ENCODE data around the gene RTKN2. TPM values are rescaled to one million over a fixed set of nuclear protein-coding genes. Genes with fewer than 3 reads are reported as not detected.

The RTKN2 gene
- total RNA-seq, 4 donors from 2014 or later: 12.0 TPM; not detected in 3

- Histone ChIP-seq H3K4me3 (peak overlapping the region; percentile 41 to 72), H3K9me3 (no peaks in the 10 kb centered on the region), H3K27me3 (no peaks in the 10 kb centered on the region), H3K36me3 (no peaks in the 10 kb centered on the region), H3K4me1 (no peaks in the 10 kb centered on the region), H3K27ac (peak overlapping the region in 1 of 2 donors; percentile 3)
- TF ChIP-seq POLR2A (IDR thresholded peaks at IDR 0.05) (no peak), CTCF (IDR thresholded peaks at IDR 0.05) (no peak)
- no peak for DNase-seq
- intact Hi-C loops (cut with DNase I; ENCODE audit: low total_unique reads): no loop called here
These were observed 631 bp downstream of the RTKN2 start for GRCh38 chr10:62268027-62268398.

- Histone ChIP-seq H3K4me1 (no peaks in the 10 kb centered on the region), H3K9me3 (no peaks in the 10 kb centered on the region), H3K27ac (no peak overlapping the region), H3K36me3 (no peaks in the 10 kb centered on the region), H3K27me3 (no peaks in the 10 kb centered on the region), H3K4me3 (no peak overlapping the region)
- intact Hi-C loops (cut with DNase I; ENCODE audit: low total_unique reads): no loop called here
- no peak for DNase-seq
- TF ChIP-seq CTCF (IDR thresholded peaks at IDR 0.05): no peak
- no peak for TF ChIP-seq POLR2A (IDR thresholded peaks at IDR 0.05)
These were observed 2.0 kb downstream of the RTKN2 start for GRCh38 chr10:62266611-62267010.

GRCh38 chr10:62266147-62266546 lies 2.5 kb downstream of the RTKN2 start:
- intact Hi-C loops (cut with DNase I; ENCODE audit: low total_unique reads): no loop called here
- TF ChIP-seq POLR2A (IDR thresholded peaks at IDR 0.05): no peak
- no peak for TF ChIP-seq CTCF (IDR thresholded peaks at IDR 0.05)
- Histone ChIP-seq H3K9me3 (no peaks in the 10 kb centered on the region), H3K36me3 (no peaks in the 10 kb centered on the region), H3K4me3 (no peak overlapping the region), H3K27ac (no peak overlapping the region), H3K27me3 (no peaks in the 10 kb centered on the region), H3K4me1 (no peaks in the 10 kb centered on the region)
- no peak for DNase-seq

GRCh38 chr10:62264702-62265436 lies 3.8 kb downstream of the RTKN2 start:
- no peak overlapping the region for H3K27ac ChIP-seq
- no peak for DNase-seq
- H3K36me3 ChIP-seq: no peaks in the 10 kb centered on the region
- H3K4me3 ChIP-seq: no peak overlapping the region
- H3K9me3 ChIP-seq: no peaks in the 10 kb centered on the region
- no peaks in the 10 kb centered on the region for H3K4me1 ChIP-seq
- H3K27me3 ChIP-seq: no peaks in the 10 kb centered on the region
- intact Hi-C loops (cut with DNase I; ENCODE audit: low total_unique reads): no loop called here
- TF ChIP-seq POLR2A (IDR thresholded peaks at IDR 0.05) (no peak), CTCF (IDR thresholded peaks at IDR 0.05) (peak; percentile 31 to 59 (median 54))

GRCh38 chr10:62264126-62264525 lies 4.5 kb downstream of the RTKN2 start:
- TF ChIP-seq CTCF (IDR thresholded peaks at IDR 0.05): no peak
- TF ChIP-seq POLR2A (IDR thresholded peaks at IDR 0.05): no peak
- no peak overlapping the region for H3K27ac ChIP-seq
- no peaks in the 10 kb centered on the region for H3K9me3 ChIP-seq
- H3K4me3 ChIP-seq: no peak overlapping the region
- H3K36me3 ChIP-seq: no peaks in the 10 kb centered on the region
- intact Hi-C loops (cut with DNase I; ENCODE audit: low total_unique reads): no loop called here
- H3K27me3 ChIP-seq: no peaks in the 10 kb centered on the region
- no peaks in the 10 kb centered on the region for H3K4me1 ChIP-seq
- no peak for DNase-seq
